PFSK-1 (cell line): Measurements from ENCODE around the gene OSGEP.

Experiments used
- SIN3A ChIP-seq: IDR thresholded peaks from 2 replicates; pipeline ENCODE4 v1.6.1; 2012; ENCODE audit warnings: mild to moderate bottlenecking, low read length, moderate library complexity, borderline replicate concordance; ENCODE audit not compliant: insufficient read depth
- TF ChIP-seq, protein P1 (sequence below), 2 experiments: IDR thresholded peaks; 2 replicates each; pipeline versions ENCODE4 v1.6.1 to v1.8.0; 2011 to 2012; ENCODE audit warnings: low read depth in 2 of 2, low read length in 2 of 2, control low read depth in 1 of 2, inconsistent platforms in 1 of 2, mild to moderate bottlenecking in 1 of 2, moderate library complexity in 1 of 2; ENCODE audit not compliant: insufficient read depth in 1 of 2

DNA sequence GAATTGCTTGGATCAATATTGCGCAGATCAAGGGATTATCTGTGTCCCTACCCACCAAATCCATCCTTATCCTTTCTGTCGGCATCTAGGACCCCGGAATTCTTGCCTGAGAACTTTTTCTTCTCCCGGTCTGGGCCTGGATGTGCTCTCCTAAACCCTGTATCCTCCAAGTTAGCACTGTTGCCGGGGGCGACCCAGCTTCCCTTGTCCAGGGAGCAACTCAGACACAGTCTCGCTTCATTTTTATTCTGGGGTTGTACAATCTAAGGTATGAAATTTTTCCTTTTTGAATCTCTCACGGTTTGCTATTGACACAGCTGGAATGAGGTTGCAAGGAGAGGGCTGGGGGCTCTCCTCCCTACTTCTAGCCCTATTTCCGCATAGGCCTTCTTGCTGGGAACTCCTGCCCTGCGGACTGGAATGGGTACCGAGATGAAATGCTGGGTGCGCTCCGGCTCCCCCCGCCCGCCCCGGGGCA, 14.2 kb upstream of the OSGEP start:
- no peak for TF ChIP-seq SIN3A
- TF ChIP-seq, protein P1, sequence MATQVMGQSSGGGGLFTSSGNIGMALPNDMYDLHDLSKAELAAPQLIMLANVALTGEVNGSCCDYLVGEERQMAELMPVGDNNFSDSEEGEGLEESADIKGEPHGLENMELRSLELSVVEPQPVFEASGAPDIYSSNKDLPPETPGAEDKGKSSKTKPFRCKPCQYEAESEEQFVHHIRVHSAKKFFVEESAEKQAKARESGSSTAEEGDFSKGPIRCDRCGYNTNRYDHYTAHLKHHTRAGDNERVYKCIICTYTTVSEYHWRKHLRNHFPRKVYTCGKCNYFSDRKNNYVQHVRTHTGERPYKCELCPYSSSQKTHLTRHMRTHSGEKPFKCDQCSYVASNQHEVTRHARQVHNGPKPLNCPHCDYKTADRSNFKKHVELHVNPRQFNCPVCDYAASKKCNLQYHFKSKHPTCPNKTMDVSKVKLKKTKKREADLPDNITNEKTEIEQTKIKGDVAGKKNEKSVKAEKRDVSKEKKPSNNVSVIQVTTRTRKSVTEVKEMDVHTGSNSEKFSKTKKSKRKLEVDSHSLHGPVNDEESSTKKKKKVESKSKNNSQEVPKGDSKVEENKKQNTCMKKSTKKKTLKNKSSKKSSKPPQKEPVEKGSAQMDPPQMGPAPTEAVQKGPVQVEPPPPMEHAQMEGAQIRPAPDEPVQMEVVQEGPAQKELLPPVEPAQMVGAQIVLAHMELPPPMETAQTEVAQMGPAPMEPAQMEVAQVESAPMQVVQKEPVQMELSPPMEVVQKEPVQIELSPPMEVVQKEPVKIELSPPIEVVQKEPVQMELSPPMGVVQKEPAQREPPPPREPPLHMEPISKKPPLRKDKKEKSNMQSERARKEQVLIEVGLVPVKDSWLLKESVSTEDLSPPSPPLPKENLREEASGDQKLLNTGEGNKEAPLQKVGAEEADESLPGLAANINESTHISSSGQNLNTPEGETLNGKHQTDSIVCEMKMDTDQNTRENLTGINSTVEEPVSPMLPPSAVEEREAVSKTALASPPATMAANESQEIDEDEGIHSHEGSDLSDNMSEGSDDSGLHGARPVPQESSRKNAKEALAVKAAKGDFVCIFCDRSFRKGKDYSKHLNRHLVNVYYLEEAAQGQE (IDR thresholded peaks at IDR 0.05; ENCODE audit: insufficient read depth in 1 of 2, low read depth in 2 of 2, low read length in 2 of 2) = no peak
